Measurements from ENCODE around the gene SLAMF7.

The SLAMF7 gene

GRCh38 chr1:160800645-160801408 is 61.8 kb downstream of the SLAMF7 start:
- DNase-seq (ENCODE audit: low spot score) = peak; percentile 58

- no peak for DNase-seq (ENCODE audit: low spot score)
Observed at GRCh38 chr1:160801836-160802580, 63.0 kb downstream of the SLAMF7 start.

All from activated CD4-positive, alpha-beta T cell treated with anti-CD3 and anti-CD28 coated beads, Interleukin-2, Interleukin-4, amounts not matched to agents 100 ng/mL and 50 ng/mL, durations not matched to agents 16 hours and 8 hours (primary cell).